Stimulated activated naive CD4-positive, alpha-beta T cell treated with Interleukin-2 at 50 U/mL for 16 hours (primary cell): ENCODE data around the gene EIF4E2.
"Not testable (repeated sequence)": the region's sequence is repeated elsewhere in the genome, so short reads cannot be mapped to it uniquely, and the experiment has no call there.

ENCODE experiments used
- DNase-seq: peaks from one replicate; lab custom pipeline; 2025; lab: John Stamatoyannopoulos, UW

Gene EIF4E2

DNA sequence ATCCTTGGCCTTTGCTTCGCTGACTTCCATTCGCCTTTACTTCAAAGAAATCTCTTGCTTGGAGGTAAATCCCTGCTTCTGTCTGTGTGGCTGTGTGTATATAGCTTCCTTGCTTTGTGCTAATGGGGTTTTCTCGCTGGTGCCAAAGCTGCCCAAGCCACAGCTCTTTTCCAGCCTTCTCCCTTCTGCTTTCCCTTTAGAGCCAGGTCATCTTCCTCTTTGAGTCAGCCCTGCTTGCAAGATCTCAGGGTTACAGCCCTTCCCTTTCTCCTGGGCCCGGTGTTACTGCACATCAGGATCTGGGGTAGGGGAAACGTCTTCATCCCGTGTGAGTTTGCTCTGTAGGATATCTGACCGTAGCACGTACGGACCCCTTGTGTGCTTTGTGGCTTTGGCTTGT, 19.1 kb downstream of the EIF4E2 start:
- DNase-seq = no peak

DNA sequence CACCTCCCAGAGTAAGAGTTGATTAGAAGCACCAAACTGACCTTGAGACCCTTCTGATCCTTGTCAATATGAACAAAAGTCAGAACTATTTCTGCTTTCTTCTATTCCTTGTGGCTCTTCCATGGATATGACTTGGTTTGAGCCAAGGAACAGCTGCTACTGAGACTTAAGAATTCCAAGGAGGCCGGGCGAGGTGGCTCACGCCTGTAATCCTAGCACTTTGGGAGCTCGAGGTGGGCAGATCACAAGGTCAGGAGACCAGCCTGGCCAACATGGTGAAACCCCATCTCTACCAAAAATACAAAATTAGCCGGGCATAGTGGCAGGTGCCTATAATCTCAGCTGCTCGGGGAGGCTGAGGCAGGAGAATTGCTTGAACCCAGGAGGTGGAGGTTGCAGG, 20.0 kb downstream of the EIF4E2 start:
- DNase-seq = not testable (repeated sequence)

DNA sequence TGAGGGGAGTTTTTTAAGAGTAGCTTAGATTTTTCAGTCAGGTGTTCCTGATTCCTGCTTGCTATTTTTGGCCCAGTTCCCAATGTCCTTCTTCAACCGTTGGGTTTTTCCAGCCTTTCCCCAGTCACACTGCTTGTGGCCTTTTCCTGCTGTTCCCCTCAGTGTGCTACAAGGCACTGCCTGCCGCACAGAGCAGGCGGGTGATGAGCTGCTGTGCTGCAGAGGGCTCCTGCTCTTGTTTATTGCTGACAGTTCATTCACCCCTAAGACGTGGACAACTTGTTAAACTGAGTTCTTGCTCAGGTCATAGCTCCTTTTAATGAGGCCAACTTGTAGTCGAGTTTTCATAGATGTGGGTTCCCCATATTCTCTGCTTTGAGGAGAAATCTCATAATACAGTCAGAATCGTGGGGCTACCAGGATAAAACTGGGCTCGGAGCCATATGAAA, 20.6 kb downstream of the EIF4E2 start:
- no peak for DNase-seq

DNA sequence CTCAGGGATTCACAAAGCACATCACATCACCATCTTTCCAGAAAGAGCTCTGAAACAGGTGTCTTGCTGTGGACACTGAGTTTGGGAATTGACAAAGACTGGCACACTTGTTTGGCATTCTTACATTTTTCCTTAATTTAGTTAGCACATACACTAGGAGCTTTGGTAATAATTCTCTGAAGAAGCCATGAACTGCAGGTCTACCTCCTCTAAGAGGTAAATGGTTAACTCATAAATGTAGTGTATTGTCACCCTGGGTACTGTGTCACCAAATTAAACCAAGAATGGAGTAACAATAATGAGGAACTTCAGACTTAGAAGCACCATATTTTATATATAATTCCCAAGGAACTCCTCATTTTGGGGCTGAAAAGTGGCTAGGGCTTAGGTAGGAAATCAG, 22.6 kb downstream of the EIF4E2 start:
- DNase-seq = no peak

DNA sequence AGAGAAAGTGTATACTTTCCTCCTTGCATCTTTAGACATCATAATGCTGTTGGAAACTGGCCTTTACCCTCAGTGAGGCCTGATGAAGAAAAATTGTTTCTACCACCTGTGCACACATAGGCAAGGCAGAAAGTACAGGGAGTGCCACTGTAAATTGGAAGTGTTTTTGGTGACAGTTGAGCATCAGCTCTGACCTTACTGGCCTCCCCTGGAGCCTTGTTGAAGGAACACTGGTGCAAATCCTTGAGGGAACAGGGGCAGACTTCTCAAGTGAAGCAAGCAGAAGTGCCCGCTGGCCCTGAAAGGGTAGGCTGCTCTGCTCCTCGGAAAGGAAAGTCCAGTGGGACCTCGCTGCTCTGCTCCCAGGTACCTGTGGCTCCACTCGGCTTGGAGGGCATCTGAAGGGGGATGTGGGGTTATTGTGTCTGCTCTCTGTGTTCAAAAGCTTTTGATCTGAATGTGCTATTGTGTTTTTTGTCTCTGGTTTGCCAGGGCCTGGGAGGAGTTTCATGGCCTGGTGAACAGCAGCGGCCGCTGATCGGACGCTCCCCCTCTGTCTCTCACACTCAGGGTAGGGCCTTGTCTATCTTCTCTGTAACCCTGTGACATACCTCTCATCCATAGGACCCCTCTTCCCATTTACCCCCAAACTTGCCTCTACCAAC, 23.4 kb downstream of the EIF4E2 start:
- DNase-seq = no peak

DNA sequence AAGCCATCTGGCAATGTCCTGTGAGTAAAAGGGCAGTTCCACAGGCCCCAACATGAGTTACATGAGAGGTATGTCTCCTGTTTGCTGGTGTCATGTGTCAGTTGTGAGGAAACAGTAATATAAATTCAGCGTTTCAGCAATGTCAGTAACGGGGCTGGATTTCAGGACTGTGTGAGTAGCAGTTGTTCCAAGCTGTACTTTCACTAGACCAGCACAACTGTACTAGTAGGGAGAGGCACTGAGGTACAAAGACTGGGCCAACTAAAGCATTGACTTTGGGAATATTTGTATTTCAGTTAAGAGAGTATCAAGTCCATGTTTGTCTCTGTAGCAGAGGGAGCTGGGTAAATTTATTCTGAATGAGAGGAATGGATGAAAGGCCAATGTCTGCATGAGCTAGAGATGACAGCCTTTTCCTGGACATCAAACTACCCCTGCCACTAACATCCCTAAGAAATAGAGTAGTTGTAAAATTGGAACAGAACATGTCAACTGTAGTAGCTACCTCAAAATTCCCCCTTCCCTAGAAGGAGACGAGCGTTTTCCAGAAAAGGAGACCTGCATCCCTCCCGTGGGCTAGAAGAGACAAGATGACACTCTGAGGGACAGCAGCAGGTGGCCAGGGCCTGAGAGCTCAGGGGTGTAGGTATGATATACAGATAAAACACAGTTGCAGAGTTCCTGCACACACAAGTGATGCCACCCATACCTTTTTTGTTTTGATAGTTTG, 24.4 kb downstream of the EIF4E2 start:
- no peak for DNase-seq

DNA sequence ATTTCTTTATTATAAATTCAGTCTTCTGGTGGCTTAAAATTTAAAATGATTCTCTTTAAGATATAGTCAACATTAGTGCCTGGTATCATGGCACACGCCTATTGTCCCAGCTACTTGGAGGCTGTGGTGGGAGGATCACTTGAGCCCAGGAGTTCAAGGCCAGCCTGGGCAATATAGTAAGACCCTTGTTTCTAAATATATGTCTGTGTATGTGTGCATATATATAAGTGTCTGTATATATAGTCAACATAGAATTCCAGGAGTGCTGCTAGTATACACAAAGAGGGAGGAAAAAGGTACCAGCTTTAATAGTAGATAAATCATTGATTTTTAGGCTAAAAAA, 24.9 kb downstream of the EIF4E2 start:
- DNase-seq = no peak

DNA sequence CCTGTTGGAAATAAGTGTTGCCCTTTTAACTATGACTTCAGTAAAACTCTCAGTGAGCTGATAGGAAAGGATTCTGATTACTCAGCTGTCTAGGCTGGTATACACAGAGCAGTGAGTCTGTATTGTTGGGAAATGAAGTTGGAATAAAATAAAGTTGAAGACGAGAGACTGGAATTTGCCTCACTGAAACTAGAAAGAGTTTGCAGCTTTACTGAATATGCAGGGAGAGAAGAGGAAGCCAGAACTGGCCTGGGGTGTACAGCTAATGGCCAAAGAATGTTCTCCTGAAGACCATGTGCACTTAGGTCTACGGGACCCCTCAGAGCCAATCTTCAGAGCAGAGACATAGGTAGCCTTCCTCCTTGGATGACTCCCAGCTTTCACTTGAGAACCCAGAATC, 26.5 kb downstream of the EIF4E2 start:
- no peak for DNase-seq

DNA sequence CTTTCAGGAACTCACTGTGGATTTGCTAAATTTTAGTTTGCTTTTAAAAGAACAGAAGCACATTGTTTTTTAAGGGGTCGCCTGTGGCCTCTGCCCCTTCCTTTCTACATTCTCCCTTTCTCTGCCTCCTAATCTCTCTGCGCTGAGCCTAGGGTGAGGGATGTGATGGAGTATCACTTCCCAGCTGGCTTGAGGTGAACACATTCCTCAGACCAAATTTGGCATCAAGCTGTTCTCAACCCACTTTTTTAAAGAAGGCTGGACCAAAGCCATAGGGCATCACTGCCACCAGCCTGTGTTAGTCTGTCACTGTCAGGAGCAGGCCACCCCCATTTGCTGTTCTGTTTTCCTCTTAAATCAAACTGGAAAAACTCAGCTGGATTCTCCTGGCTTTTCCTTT, 27.4 kb downstream of the EIF4E2 start:
- no peak for DNase-seq

DNA sequence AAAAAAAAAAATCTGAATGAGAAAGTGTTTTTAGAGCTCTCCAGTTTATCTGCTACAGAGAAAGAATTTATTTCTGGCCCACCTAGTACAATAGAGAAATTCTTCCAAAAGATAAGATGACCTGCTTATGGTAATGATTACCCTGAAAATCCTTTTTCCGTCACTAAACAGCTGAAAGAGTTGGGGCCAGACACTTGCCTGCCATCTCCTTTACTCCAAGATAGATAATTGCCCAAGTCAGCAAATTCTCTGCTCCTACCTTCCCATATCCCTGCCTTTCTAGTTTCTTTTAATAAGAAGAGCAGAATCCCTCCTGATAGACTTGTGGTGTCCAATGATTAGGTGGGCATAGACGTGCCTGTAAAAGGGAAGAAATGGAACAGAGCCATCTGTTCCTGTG, 28.1 kb downstream of the EIF4E2 start:
- DNase-seq = no peak

DNA sequence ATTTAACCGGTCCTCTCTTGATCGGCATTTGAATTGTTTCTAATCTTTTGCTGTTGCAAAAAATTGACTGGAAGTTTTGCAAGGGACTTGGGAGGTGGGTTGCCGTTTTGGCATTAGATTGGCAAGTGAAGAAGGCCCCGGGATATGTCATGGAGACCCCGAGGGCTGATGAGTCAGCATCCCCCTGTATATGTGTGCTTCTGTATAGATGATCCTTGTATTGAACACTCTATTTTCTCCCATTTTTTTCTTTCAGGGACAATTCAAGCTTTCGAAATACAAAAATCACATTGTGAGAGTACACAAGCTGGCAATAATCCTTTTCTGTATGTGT, 30.1 kb downstream of the EIF4E2 start:
- DNase-seq = no peak

DNA sequence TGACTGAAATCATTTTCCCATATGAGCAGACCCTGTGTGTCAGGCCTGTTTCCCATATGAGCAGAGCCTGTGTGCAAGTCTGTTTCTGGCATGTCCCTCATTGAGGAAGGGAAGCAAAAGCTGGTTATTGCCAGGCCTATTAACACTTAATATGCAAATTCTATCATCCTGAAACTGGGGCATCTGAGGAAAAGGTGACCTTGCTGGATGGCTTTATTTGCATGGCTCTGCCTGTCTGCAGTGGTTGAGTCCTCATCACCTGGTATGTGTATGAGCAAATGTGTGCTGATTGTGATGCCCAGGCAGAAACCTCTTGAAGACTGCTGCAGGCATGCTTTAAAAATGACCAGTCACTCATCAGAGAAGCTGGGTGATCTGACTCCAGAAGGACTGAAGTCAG, 31.2 kb downstream of the EIF4E2 start:
- DNase-seq = no peak

DNA sequence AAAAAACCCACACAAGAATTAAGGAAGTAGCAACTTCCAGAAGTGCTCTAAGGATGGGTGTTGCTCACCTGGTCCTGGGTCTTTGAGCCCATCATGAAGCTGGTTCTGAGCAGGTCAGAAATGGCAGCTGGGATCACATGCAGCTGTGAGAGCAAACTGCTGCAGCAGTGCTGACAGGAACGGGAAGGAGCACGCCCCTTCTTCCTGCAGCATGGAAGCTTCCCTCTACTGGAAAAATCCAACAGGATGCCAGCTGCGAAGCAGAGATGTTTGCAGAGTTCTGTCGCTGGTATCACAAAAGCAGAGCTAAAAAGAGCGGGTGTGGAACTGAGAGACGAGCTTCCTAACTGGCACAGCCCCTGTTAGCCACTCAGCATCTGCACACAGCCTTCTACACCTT, 33.7 kb downstream of the EIF4E2 start:
- no peak for DNase-seq

DNA sequence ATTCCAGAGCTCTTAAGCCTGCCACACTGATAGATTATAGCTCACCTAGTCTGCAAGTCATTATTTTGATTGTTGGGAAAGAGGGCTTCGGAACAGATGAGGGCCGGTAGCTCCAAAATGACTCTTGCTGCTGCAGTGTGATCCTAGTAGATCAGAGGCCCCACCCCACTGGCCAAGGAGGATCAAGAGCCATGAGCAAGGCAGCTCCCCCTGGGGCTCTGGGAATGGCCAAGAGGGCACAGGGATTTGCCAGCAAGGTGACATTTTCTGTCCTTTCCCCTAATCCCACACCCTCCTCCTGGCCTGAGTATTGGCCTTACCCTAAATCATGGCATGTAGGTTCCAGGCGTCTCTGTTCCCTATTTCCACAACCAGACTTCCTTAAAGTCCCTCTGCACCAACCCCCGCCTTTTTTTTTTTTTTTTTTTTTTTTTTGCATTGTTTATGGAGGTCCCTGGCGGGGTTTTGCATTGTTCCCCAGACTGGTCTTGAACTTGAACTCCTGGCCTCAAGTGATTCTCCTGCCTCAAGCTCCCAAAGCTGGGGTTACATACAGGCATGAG, 36.5 kb downstream of the EIF4E2 start:
- no peak for DNase-seq

DNA sequence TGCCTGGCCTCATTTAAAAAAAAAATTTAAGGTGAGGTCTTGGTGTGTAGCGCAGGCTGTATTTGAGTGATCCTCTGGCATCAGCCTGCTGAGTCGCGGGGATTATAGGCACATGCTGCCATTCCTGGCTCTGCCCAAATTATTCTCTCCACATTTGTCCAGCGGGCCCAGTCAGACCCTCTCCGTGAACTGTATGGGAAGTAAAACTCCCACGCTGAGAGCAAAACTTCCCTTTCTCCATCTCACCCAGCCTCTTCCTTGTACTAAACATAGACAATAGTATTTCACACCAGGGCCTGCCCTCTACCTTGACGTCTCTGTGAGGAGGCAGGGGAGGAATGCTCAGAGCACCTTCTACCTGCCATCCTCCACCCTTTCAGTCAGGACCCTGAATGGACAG, 37.0 kb downstream of the EIF4E2 start:
- DNase-seq = no peak

DNA sequence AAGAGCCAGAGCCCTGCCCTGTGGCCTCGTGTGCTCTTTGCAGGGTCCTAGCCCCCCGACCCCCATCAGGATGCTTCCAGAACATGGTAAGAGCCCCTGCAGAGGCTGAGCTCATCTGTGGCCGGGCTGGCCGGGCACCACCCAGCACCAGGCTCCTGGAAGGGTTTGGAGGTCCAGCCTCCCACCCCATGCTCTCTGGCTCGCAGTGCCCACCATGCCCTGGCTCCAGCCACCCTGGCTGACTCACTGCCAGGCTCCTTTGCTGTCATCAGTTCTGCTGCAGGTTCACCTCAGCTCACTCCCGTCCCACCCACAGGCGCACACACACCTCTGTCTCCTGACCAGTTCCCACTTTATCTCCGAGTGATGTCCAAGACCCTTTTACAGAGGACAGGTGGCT, 37.5 kb downstream of the EIF4E2 start:
- DNase-seq = no peak

DNA sequence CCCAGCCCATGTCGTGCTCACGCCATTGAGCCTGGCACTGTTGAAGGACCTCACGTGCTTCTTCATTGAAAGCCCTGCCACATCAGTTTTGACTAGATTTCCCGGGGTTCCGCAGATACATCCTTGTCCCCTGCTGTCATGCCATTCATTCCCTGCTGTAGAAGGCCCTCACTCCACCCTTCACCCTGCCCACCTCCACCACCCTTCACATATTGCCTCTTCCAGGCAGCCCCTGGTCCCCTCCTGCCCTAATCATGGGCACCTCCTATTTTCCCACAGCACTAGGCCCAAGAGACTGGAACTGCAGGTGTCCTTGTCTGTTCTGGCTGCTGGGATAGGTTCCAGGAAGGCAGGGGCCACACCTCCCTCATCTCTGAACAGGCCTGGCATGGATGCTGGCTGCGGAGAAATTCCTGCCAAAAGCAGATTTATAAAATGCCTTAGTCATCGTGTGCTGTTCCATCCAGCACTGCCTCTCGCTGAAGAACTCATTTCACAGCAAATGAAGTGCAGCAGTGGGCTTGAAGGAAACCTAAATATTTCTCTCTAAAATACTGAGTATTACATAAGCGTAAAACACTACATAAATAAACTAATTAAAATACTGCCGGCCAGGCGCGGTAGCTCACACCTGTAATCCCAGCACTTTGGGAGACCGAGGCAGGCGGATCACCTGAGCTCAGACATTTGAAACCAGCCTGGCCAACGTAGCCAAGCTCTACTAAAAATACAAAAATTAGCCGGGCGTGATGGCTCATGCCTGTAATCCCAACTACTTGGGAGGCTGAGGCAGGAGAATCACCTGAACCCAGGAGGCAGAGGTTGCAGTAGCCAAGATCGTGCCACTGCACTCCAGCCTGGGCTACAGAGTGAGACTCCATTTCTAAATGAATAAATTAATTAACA, 38.4 kb downstream of the EIF4E2 start:
- DNase-seq = no peak

DNA sequence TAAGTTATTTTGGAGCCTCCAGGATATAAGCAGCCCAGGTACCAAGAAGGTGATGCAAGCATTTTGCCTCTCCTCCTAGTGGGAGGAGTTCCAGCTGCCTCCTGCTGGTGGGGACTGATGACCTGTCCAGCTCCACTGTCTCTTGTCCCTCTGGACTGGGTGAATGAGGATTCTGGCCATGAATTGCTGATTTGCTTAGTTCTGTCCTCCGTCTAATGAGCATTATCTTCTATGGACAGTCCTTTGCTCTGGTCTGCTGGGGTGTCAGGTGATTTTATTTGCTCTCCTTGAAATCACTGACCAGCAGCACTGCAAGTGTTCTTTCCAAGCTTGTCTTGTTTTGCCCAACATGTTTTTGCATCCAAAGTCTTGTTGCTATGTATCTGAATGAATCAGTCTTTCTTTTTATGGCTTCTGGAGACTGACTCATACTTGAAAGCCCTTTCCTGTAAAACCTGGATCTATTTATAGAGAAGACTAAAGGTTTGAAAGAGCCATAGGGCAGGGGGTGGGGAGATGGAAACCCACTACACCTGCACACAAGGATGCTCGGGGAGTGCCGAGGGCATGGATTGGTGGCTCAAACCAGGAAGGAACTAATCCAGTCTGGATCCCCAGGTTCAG, 42.4 kb downstream of the EIF4E2 start:
- DNase-seq = no peak

DNA sequence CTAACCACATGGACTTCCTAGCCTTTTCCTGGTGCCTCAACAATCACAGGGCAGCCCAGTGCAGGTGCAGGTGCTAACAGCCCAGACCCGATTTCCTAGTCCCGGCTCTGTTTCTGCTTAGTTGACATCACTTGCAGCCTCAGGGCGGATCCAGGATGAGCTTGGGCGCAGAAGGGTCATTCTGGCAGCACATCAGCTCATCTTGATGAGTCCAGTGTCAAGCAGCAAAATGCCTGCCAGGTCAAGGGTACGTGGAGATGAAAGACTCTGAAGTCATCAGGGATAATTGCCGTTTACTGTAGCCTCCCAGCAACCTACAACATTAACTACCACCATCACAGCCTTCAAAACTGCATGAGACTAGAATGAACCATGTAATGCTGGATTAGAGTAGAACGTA, 43.5 kb downstream of the EIF4E2 start:
- DNase-seq = no peak

DNA sequence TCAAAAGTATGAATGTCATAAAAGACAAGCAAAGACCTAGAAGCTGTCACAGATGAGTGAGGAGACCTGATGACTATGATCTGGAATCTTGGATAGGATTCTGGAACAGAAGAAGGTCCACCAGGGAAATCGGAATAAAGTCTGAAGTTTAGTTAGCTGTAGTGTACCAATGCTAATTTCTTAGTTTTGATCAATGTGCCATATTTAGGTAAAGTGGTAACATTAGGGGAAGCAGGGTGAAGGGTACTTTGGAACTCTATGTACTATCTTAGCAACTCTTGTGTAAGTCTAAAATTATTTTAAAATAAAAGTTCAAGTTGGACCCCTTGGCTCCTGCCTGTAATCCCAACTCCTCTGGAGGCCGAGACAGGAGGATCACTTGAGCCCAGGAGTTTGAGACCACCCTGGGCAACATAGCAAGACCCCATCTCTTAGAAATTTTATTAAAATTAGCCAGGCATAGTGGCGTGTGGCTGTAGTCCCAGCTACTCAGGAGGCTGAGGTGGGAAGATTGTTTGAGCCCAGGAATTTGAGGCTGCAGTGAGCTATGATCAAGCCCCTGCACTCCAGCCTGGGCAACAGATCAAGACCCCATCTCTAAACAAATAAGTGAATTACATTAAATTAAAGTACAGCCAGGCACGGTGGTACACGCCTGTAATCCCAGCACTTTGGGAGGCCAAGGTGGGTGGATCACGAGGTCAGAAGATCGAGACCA, 47.0 kb downstream of the EIF4E2 start:
- no peak for DNase-seq

DNA sequence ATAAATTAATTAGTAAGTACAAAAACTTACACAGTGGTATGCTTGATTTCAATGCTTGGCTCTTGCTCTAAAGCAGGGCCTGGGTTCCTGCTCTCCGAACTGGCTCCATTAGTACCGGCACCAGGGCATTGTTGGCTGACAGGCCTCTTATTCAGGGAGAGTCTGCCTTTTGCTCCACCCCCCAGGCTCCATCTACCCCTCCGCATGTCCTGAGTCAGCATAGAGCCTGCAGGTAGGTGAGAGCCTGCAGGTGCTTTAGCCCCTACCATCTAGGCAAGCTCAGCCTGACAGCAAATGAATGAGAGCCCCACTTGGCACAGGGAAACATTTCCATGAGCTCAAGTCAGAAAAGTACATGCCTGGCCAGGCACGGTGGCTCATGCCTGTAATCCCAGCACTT, 47.8 kb downstream of the EIF4E2 start:
- DNase-seq = no peak
